Adipocyte (in vitro differentiated cells): Measurements from ENCODE around the gene NPRL2.
A peak's percentile ranks its signal among the peaks of the same experiment; 100 is the strongest.

ENCODE experiments used
- DNase-seq: peaks from one replicate; pipeline ENCODE4 v3.0.0-alpha.2; 2015; ENCODE audit warnings: low read depth
- H3K27me3 ChIP-seq: replicated peaks from 2 replicates; pipeline ENCODE4 v1.7.0; 2013; ENCODE audit warnings: mild to moderate bottlenecking, low read length, moderate library complexity; ENCODE audit not compliant: control insufficient read depth, insufficient read depth
- H3K36me3 ChIP-seq: 2 replicates; pipeline ENCODE4 v1.7.0; 2013; ENCODE audit warnings: low read length, mild to moderate bottlenecking, moderate library complexity; ENCODE audit not compliant: control insufficient read depth, insufficient read depth, severe bottlenecking
- H3K4me1 ChIP-seq: 2 replicates; pipeline ENCODE4 v1.7.0; 2013; ENCODE audit warnings: mild to moderate bottlenecking, low read length, moderate library complexity; ENCODE audit not compliant: control insufficient read depth, insufficient read depth
- H3K4me3 ChIP-seq: 2 replicates; pipeline ENCODE4 v1.7.0; 2013; ENCODE audit warnings: mild to moderate bottlenecking, low read length, moderate library complexity
- H3K9ac ChIP-seq: 2 replicates; pipeline ENCODE4 v1.7.0; 2013; ENCODE audit warnings: mild to moderate bottlenecking, low read length, moderate library complexity
- H3K9me3 ChIP-seq: 2 replicates; pipeline ENCODE4 v1.7.0; 2013; ENCODE audit warnings: mild to moderate bottlenecking, low read length, moderate library complexity; ENCODE audit not compliant: control insufficient read depth

Gene NPRL2

DNA sequence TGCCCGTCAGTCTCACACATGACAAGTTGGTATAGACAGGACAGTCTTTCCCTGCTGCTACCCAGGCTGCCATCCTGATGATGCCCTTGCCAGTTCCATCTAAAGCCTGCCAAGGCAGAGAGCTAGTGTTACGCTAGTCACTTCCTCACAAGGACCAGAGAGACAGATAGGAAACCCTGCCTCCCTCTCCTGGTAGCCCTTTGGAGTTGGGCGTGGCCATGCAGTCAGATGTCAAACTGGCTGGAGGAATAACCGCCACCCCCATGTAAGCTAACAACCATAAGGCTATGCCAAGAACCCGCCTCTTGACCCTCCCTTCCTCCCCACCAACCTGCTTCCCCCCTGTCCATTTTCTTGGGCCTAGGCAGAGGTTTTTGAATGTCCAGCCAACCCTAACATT, 6.0 kb upstream of the NPRL2 start:
- Histone ChIP-seq H3K9ac (peak overlapping the region; percentile 98), H3K36me3 (peaks cover 25% of the 10 kb centered on the region), H3K9me3 (no peaks in the 10 kb centered on the region), H3K27me3 (no peaks in the 10 kb centered on the region), H3K4me1 (peaks cover 34% of the 10 kb centered on the region), H3K4me3 (peak overlapping the region; percentile 93)
- no peak for DNase-seq

GRCh38 chr3:50355829-50356552, 5.4 kb upstream of the NPRL2 start:
- H3K4me3 ChIP-seq = peak overlapping the region; percentile 93
- H3K9ac ChIP-seq = peak overlapping the region; percentile 16
- H3K36me3 ChIP-seq = peaks cover 25% of the 10 kb centered on the region
- H3K4me1 ChIP-seq = peaks cover 40% of the 10 kb centered on the region
- no peaks in the 10 kb centered on the region for H3K9me3 ChIP-seq
- no peaks in the 10 kb centered on the region for H3K27me3 ChIP-seq
- no peak for DNase-seq

GRCh38 chr3:50354850-50355249, 4.3 kb upstream of the NPRL2 start:
- Histone ChIP-seq H3K36me3 (peaks cover 25% of the 10 kb centered on the region), H3K9ac (no peak overlapping the region), H3K4me3 (no peak overlapping the region), H3K9me3 (no peaks in the 10 kb centered on the region), H3K4me1 (peaks cover 46% of the 10 kb centered on the region), H3K27me3 (no peaks in the 10 kb centered on the region)
- DNase-seq = no peak

GRCh38 chr3:50354186-50354764, 3.7 kb upstream of the NPRL2 start:
- H3K36me3 ChIP-seq = peaks cover 25% of the 10 kb centered on the region
- peaks cover 52% of the 10 kb centered on the region for H3K4me1 ChIP-seq
- DNase-seq = no peak

GRCh38 chr3:50353245-50354004, 2.9 kb upstream of the NPRL2 start:
- no peak overlapping the region for H3K4me3 ChIP-seq
- H3K9me3 ChIP-seq = no peaks in the 10 kb centered on the region
- DNase-seq = no peak
- peaks cover 29% of the 10 kb centered on the region for H3K36me3 ChIP-seq
- H3K27me3 ChIP-seq = no peaks in the 10 kb centered on the region
- H3K9ac ChIP-seq = no peak overlapping the region
- peaks cover 52% of the 10 kb centered on the region for H3K4me1 ChIP-seq

More at GRCh38 chr3:50354186-50354764, 3.7 kb upstream of the NPRL2 start:
- no peaks in the 10 kb centered on the region for H3K27me3 ChIP-seq
- no peak overlapping the region for H3K4me3 ChIP-seq
- no peaks in the 10 kb centered on the region for H3K9me3 ChIP-seq
- no peak overlapping the region for H3K9ac ChIP-seq

GRCh38 chr3:50352781-50353180, 2.2 kb upstream of the NPRL2 start:
- Histone ChIP-seq H3K27me3 (no peaks in the 10 kb centered on the region), H3K9ac (no peak overlapping the region), H3K9me3 (no peaks in the 10 kb centered on the region), H3K4me3 (no peak overlapping the region), H3K4me1 (peaks cover 46% of the 10 kb centered on the region), H3K36me3 (peaks cover 34% of the 10 kb centered on the region)
- no peak for DNase-seq

DNA sequence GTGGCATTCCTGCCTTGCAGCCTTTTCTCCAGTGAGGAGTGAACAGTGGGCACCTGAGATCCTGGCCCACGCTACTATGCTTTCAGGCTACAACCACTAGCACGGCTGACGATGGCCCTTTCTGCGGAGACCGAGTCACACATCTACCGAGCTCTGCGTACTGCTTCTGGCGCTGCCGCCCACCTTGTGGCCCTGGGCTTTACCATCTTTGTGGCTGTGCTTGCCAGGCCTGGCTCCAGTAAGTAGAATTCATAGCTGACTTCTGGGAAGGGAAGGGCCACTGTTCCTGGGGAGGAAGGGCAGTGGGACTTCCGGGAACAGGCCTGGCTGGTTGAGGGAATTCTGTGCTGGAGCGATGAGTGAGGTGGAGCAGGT, 735 bp upstream of the NPRL2 start:
- Histone ChIP-seq H3K36me3 (peaks cover 34% of the 10 kb centered on the region), H3K9ac (peak overlapping the region; percentile 95), H3K27me3 (no peaks in the 10 kb centered on the region), H3K4me1 (peaks cover 32% of the 10 kb centered on the region), H3K4me3 (peak overlapping the region; percentile 88), H3K9me3 (no peaks in the 10 kb centered on the region)
- no peak for DNase-seq

GRCh38 chr3:50350213-50350526, 405 bp downstream of the NPRL2 start:
- peaks cover 28% of the 10 kb centered on the region for H3K4me1 ChIP-seq
- H3K4me3 ChIP-seq = peak overlapping the region; percentile 88
- H3K9ac ChIP-seq = peak overlapping the region; percentile 95
- DNase-seq = no peak
- no peaks in the 10 kb centered on the region for H3K9me3 ChIP-seq
- H3K27me3 ChIP-seq = no peaks in the 10 kb centered on the region
- peaks cover 31% of the 10 kb centered on the region for H3K36me3 ChIP-seq

- H3K4me1 ChIP-seq = peaks cover 29% of the 10 kb centered on the region
- no peak overlapping the region for H3K4me3 ChIP-seq
- H3K36me3 ChIP-seq = peaks cover 9% of the 10 kb centered on the region
- H3K9ac ChIP-seq = no peak overlapping the region
- no peaks in the 10 kb centered on the region for H3K27me3 ChIP-seq
- H3K9me3 ChIP-seq = no peaks in the 10 kb centered on the region
- peak; percentile 86 for DNase-seq
These were observed 3.3 kb downstream of the NPRL2 start for GRCh38 chr3:50347187-50347813.

- peaks cover 9% of the 10 kb centered on the region for H3K36me3 ChIP-seq
- H3K9ac ChIP-seq = peak within 1 kb of the TSS; percentile 73
- DNase-seq = peak; percentile 67
These were observed 4.9 kb downstream of the NPRL2 start, which contains the start of gene ZMYND10 for GRCh38 chr3:50345586-50346234. ZMYND10 (minus strand) TSS chr3:50345732; CDS start chr3:50345579, 153 bp downstream.

DNA sequence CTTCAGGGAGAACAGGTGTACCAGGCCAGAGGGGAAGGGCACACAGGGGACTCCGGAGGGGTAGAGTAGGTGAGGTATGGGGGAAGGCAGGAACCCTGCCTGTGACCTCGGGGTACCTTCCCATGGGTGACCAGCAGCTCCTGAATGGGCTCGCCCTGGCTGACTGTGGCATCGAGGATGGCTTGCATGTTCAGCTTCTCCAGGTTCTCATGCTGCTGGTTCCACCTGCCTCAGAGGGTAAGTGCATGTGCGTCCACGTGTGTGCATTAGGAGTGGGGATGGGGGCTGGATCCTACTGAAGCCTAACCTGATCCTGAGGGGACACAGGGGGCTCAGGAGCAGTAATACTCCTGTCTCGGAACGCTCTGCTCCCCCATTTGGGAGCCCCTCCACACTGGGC, 5.6 kb downstream of the NPRL2 start:
- Histone ChIP-seq H3K4me3 (peak overlapping the region; percentile 76), H3K27me3 (no peaks in the 10 kb centered on the region), H3K9me3 (no peaks in the 10 kb centered on the region), H3K9ac (peak overlapping the region; percentile 73), H3K36me3 (peaks cover 9% of the 10 kb centered on the region), H3K4me1 (peaks cover 25% of the 10 kb centered on the region)
- no peak for DNase-seq

More at GRCh38 chr3:50345586-50346234, 4.9 kb downstream of the NPRL2 start, which contains the start of gene ZMYND10:
- H3K4me3 ChIP-seq = peak within 1 kb of the TSS; percentile 76
- H3K9me3 ChIP-seq = no peaks in the 10 kb centered on the region
- peaks cover 26% of the 10 kb centered on the region for H3K4me1 ChIP-seq
- no peaks in the 10 kb centered on the region for H3K27me3 ChIP-seq
